GM18520 (cell line): ENCODE measurements around the gene LSM3.

Experiments
- ATAC-seq: cut with Tn5 transposase; IDR thresholded peaks from one replicate; pipeline ENCODE4 v1.9.1; 2021; ENCODE audit not compliant: unreplicated experiment

Gene LSM3

DNA sequence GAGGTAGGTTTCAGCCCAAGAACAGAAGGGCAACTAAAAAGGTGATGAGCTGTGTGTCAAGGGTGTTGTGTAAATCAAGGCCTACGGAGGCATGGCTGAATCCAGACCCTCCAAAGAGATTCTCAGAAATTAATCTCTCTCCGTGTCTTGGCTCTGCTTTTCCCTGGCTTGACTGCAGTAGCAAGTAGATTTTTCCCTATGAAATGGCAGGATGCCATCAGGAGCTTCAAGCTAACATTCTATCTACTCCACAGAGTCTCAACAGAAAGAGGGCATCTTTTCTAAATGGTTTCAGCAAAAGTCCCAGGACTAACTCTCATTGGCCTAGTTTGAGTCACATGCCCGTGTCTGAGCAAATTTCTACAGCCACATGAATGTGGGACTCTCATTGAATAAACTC lies 58.3 kb downstream of the LSM3 start:
- ATAC-seq, result no peak

DNA sequence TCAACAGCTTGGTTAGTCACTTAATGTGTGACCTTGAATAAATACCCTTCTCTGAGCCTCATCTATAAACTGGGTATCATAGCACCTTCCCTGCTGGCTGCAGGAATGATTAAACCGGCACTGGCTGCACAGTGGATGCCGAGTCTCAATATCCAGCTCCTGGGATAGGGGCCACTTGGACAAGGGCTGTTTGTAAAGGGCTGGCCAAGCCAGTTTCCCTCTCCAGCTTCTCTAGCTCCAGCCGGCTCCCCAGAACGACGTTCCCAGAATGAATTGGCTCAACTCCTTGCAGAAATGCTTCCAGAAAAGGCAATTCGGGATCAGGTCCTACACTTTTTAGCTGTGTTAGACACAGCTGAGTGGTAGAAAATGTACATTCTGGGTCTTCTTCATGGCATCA lies 58.8 kb downstream of the LSM3 start:
- ATAC-seq, result no peak

DNA sequence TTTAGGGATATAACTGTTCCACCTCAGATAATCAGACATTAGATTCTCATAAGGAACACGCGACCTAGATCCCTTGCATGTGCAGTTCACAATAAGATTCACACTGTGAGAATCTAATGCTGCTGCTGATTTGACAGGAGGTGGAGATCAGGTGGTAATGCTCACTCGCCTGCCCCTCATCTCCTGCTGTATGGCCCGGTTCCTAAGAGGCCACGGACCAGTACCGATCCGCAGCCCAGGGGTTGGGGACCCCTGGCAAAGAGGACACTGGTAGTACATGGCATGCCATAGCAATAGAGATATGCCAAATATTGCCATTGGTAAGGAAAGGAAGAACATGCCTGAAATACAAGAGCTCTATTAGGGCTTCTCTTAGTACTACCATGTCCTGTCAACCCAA lies 59.7 kb downstream of the LSM3 start:
- no peak for ATAC-seq

DNA sequence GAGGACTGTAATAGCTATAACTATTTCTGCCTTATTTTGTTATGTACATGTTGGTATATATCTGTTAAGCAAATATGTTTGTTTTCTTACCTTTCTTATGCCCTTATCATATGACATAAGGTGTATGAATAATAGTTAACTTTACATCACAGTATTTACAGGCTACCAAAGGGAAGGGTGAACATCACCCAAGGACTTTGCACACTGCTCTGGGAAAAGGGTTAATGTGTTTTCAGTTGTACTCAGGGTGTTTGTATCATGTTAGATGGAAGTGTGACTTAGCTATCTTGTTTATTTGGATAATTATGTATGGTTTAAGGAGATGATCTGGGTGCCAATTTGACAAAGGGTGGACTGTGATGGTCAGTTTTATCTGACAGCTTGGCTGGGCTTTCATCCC lies 60.3 kb downstream of the LSM3 start:
- ATAC-seq, result no peak

DNA sequence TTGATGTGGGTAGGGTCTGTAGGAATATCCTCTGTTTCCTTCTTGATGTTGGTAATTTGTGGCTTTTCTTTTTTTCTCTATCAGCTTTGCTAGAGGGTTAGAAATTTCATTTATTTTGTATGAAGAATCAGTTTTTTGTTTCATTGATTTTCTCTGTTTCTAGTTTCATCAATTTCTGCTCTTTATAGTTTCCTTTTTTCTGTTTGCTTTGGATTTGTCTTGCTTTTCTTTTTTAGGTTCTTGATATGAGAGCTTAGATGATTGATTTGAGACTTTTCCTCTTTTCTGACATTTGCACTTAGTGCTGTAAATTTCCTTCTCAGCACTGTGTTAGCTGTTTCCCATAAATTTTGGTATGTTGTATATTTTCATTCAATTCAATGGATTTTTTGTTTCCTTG lies 61.3 kb downstream of the LSM3 start:
- ATAC-seq, result no peak

DNA sequence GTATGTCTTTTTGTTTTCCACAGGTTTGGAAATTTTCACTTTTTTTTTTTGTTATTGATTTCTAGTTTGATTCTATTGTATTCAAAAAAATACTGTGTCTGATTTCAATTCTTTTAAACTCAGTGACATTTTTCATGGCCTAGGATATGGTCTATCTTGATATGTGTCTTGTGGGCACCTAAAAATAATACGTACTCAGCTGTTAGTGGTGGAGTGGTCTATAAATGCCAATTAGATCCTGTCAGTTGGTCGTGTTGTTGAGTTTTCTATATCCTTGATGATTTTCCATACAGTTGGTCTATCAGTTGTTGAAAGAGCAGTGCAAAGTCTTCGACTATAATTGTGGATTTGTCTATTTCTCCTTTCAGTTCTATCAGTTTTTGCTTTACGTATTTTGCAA lies 61.7 kb downstream of the LSM3 start:
- no peak for ATAC-seq

DNA sequence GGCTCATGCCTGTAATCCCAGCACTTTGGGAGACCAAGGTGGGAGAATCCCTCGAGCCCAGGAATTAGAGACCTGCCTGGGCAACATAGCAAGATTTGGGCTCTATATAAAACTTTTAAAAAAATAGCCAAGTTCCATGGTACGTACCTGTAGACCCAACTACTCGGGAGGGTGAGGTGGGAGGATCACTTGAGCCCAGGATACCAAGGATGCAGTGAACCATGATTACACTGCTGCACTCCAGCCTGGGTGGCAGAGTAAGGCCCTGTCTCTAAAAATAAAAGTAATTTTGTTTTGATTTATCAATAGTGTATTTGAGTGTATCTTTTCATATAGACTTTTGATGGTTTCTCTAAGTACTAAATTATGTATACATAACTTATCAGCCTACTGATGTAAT lies 63.1 kb downstream of the LSM3 start:
- no peak for ATAC-seq

DNA sequence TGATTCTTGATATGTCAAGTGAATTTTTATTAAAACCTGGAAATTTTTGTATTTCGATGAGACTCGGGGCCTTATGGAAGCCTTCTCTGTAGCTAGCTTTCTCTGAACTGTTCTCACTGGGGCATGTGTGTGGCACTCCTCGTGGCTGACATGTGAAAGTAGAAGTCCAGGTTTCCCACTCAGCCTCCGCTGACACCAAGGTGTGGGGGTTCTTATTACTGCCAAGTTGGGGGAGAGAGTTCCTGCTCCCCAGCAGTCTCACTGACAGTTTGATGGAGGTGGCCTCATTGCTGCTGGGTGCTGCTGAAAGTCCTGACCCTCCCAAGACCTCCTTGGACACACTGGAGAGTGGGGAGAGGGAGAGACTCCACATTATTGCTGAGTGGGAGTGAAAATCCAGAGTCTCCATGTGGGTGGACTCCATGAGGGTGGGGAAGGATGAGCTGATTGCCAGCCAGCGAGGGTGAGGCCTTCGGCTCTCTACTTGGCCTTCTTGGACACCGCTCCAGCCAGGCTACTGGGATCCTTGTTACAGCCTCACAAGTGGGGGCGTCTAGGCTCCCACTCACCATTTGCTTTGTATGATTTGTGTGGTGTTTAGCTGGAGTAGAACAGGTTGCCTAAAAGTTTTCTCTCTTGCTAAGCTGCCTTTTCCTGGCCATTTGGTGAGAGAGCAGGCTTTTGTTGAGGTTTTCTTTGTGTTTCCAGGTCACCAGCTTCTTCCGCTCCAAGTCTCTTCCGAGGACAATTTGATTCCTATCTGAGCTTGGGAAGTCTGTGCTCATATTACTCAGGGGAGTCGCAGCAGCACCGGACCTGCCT lies 64.1 kb downstream of the LSM3 start:
- ATAC-seq, result no peak

DNA sequence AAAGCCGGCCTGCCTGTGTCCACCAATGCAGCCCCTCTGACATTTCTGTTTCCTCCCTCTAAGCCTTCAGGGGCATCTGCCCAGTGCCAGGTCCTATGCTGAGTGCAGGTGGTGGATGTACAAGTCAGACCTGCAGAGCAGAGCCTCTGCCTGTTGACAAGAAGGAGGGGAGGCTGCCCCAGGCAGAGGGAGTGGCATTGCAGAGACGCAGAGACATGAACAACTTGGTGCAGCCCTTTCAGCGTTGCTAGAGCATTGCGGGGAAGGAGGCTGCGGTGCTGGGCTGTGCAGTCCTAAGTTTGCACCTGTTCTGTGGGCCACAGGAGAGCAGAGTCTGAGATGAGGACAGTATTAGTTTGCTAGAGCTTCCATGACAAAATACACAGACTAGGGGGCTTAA lies 65.2 kb downstream of the LSM3 start:
- ATAC-seq, result no peak

DNA sequence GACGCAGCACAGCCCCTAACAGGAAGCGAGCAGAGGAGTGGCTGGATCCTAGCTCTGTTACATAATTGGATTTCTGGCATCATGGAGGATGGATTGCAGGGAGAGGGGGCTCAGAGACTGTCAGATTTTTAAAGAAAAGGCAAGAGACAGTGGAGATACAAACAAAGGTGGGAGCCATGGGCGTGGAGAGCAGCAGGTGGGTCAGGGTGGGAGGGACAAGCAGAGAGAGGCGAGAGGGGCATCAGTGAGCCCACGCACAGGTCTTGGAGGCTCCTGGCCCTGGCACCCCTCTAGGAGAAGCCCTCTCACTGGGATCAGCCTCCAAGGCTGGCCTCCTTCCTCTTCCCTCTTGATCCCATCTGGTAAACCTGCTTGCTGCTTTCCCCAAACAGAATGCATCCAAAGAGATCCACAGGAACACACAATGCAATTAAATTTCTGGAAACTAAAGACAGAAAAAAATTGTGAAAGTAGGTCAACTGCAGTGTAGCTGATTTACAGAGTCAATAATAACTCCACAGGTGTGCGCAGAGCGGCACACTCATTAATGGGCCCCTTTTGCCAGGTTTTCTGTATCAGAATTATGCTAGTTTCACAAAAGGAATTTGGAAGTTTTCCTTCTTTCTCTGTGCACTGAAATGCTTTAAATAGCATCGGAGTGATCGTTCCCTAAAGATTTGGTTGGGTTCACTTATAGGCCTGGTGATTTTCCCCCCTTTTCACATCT lies 66.1 kb downstream of the LSM3 start:
- ATAC-seq, result no peak

DNA sequence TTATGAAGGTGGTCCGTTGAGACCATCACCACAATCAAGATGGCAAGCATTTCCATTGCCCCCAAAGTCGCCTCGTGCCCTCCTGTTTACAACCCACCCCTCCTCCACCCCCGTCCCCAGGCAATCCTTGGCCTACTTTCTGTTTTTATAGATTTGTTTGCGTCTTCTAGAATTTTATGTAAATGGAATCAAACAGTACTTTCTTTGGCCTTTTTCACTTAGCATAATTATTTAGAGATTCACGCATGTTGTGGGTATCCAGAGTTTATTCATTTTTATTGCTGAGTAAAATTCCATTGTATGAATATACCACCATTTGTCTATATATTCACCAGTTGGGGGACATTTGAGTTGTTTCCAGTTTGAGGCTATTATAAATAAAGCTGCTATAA lies 66.6 kb downstream of the LSM3 start:
- no peak for ATAC-seq

DNA sequence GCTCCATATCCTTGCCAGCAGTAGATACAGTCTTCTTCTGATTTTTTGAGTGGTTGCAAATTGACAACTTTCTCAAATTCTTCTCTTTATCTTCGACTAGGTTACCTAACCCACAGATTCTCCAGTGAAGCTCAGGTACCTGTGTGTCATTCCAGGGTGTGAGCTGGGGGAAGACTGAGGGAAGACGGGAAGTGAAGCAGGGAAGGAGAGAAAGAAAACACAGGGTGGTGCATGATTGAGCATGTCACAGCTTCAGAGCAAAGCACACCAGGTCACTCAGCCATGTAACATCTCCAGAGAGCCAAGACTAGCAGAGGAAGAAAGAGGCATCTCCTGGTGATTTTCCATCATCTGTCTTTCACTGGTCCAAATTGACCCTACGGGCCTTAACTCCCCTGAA lies 67.2 kb downstream of the LSM3 start:
- no peak for ATAC-seq

DNA sequence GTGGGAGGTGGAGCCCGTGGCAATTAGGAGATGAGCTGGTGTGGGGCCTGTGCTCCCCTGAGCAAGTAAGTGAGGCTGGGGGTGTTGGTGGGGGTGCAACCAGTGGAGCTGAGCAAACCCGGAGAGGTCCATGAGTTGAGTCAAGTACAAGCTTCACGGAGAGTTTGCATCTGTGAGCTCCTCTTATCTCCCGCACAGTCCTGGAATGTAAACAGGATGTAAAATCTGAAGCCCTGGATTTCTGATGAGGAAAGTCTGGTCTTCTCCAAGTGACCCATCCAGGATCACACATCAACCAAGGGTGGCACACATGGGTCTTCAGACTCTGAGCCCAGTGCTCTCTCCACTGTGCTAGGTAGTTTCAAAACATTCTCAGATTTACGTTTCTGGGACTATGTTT lies 67.8 kb downstream of the LSM3 start:
- ATAC-seq, result no peak

DNA sequence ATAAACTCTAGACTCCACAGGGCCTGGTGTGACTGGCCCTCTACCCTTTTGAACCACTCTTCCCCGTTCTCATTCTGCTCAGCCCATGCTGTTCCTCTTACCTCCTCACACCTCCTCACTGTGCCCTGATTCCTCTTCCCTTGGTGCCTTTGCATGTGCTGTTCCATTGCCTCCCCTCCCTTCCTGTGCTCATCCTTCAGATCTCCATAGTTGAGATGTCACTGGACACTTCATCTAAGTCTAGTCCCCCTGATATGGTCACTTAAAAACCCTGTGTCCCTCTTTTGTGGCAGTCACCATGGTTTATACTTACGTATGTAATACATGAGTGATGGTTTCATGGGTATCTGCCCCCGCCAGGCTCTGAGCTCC lies 69.8 kb downstream of the LSM3 start:
- ATAC-seq, result no peak

DNA sequence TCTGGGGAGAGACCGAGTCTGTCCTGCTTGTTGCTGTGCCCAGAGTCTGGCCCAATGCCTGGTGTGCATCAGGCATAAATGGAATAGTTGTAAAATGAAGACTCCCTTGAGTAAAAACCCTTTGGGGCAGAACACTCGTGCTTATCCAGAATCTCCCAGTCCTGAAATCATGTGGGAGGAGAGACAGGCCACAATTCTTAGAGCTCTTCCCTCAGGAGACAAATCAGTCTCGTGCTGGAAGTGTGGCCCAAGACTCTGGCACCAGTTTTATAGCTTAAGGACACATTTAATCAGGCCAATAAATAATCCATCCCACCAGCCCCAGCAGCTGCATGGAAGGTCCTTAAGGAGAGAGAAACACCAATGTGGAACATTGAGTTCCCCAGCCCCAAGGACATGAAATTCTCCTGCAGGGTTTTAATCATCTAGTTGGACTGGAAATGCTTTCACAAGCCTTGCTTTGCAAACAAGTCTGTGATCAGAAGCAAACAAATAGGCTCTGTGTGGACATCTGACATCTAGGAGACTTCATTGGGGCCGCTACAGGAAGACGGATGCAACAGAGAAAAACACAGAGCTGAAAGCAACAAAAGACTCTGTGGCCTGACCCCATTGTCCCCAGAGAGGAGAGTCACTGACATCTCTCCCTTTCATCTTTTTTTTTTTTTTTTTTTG lies 70.4 kb downstream of the LSM3 start:
- ATAC-seq, result no peak
